Measurements from ENCODE around the gene BICC1. TPM values are rescaled to one million over a fixed set of nuclear protein-coding genes. Genes with fewer than 3 reads are reported as not detected.

Gene BICC1
- total and polyA plus RNA-seq, 2 donors (not counting 1 experiment from before 2014, with no cell fraction given) = 22.6 to 64.7 TPM

DNA sequence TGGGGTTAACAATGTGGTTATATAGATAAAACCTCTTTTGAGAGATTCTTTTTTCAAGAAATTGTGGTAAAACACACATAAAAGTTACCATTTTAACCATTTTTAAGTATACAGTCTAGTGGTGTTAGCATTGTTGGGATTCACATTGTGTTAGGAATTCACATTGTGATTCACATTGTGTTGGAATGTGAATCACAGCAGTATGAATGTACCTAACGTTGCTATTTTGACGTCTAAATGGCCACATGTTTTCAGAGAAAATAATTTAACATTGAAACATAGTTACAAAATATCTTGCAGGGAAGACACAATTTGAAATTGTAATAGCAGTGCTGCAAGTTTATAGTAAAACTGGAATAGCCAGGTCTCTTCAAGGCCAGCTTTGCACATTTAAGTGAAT is 129.0 kb downstream of the BICC1 start:
- Histone ChIP-seq H3K4me3 (replicated peaks in 1 of 4; ENCODE audit: control extremely low read depth in 1 of 4, insufficient read depth in 1 of 4, low read depth in 3 of 4, low read length in 4 of 4) (no peak overlapping the region), H3K27me3 (ENCODE audit: control insufficient read depth, insufficient read depth, low read length) (no peaks in the 10 kb centered on the region), H4K20me1 (ENCODE audit: control insufficient read depth, extremely low read depth, insufficient read depth, low read length) (no peaks in the 10 kb centered on the region), H3K79me2 (ENCODE audit: control insufficient read depth, insufficient read depth, low read length) (no peaks in the 10 kb centered on the region), H3K27ac (ENCODE audit: insufficient read depth, low read length) (peak overlapping the region; percentile 42), H3K36me3 (ENCODE audit: control insufficient read depth, insufficient read depth, low read length) (no peaks in the 10 kb centered on the region), H3K9me3 (ENCODE audit: control insufficient read depth, insufficient read depth, low read depth, low read length) (no peaks in the 10 kb centered on the region), H3K4me2 (ENCODE audit: extremely low read depth, insufficient read depth, low read length) (no peak overlapping the region), H3K9ac (ENCODE audit: insufficient read depth, low read length) (no peak overlapping the region), H3K4me1 (ENCODE audit: control insufficient read depth, extremely low read depth, insufficient read depth, low read length) (peaks cover 9% of the 10 kb centered on the region), H2AFZ (ENCODE audit: low read length) (no peak overlapping the region)
- DNase-seq (ENCODE audit: low read depth in 2 of 2) = peak in 1 of 2 donors; percentile 95
- TF ChIP-seq EZH2 (IDR thresholded peaks at IDR 0.05; ENCODE audit: low read length, missing control alignments) = no peak
- TF ChIP-seq, protein P1, sequence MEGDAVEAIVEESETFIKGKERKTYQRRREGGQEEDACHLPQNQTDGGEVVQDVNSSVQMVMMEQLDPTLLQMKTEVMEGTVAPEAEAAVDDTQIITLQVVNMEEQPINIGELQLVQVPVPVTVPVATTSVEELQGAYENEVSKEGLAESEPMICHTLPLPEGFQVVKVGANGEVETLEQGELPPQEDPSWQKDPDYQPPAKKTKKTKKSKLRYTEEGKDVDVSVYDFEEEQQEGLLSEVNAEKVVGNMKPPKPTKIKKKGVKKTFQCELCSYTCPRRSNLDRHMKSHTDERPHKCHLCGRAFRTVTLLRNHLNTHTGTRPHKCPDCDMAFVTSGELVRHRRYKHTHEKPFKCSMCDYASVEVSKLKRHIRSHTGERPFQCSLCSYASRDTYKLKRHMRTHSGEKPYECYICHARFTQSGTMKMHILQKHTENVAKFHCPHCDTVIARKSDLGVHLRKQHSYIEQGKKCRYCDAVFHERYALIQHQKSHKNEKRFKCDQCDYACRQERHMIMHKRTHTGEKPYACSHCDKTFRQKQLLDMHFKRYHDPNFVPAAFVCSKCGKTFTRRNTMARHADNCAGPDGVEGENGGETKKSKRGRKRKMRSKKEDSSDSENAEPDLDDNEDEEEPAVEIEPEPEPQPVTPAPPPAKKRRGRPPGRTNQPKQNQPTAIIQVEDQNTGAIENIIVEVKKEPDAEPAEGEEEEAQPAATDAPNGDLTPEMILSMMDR (conservative IDR thresholded peaks at IDR 0.05 in 1 of 2, IDR thresholded peaks at IDR 0.05 in 1 of 2; ENCODE audit: low read depth in 1 of 2, low read length in 2 of 2) = no peak

DNA sequence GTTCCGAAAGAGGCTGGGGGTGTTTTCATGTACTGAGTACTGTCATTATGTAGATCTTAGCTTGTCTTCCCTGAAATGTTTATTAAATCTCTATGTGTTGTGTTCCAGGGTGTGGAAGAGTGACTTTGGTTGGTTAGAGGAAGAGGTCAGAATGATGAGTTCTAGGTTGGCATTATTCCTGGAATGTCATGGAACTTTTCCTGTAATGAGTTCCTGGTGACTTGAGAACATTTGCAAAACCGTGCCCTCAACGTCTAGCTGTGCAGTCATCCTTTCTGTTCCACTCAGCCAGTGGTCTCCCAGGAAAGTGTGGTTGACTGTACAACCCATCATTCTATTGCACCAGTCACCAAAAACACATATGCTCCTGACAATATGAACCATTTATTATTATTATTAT is 129.6 kb downstream of the BICC1 start:
- no peak for TF ChIP-seq EZH2 (IDR thresholded peaks at IDR 0.05; ENCODE audit: low read length, missing control alignments)
- TF ChIP-seq, protein P1 (conservative IDR thresholded peaks at IDR 0.05 in 1 of 2, IDR thresholded peaks at IDR 0.05 in 1 of 2; ENCODE audit: low read depth in 1 of 2, low read length in 2 of 2) = no peak
- no peaks in the 10 kb centered on the region for H3K79me2 ChIP-seq (ENCODE audit: control insufficient read depth, insufficient read depth, low read length)
- no peak overlapping the region for H3K9ac ChIP-seq (ENCODE audit: insufficient read depth, low read length)
- H3K9me3 ChIP-seq (ENCODE audit: control insufficient read depth, insufficient read depth, low read depth, low read length) = no peaks in the 10 kb centered on the region
- no peak overlapping the region for H3K4me2 ChIP-seq (ENCODE audit: extremely low read depth, insufficient read depth, low read length)
- no peak overlapping the region for H2AFZ ChIP-seq (ENCODE audit: low read length)
- no peaks in the 10 kb centered on the region for H3K36me3 ChIP-seq (ENCODE audit: control insufficient read depth, insufficient read depth, low read length)
- peak overlapping the region; percentile 42 for H3K27ac ChIP-seq (ENCODE audit: insufficient read depth, low read length)
- peaks cover 9% of the 10 kb centered on the region for H3K4me1 ChIP-seq (ENCODE audit: control insufficient read depth, extremely low read depth, insufficient read depth, low read length)
- DNase-seq (ENCODE audit: low read depth in 2 of 2) = peak in 1 of 2 donors; percentile 74
- H3K27me3 ChIP-seq (ENCODE audit: control insufficient read depth, insufficient read depth, low read length) = no peaks in the 10 kb centered on the region
- no peaks in the 10 kb centered on the region for H4K20me1 ChIP-seq (ENCODE audit: control insufficient read depth, extremely low read depth, insufficient read depth, low read length)
- no peak overlapping the region for H3K4me3 ChIP-seq (replicated peaks in 1 of 4; ENCODE audit: control extremely low read depth in 1 of 4, insufficient read depth in 1 of 4, low read depth in 3 of 4, low read length in 4 of 4)

DNA sequence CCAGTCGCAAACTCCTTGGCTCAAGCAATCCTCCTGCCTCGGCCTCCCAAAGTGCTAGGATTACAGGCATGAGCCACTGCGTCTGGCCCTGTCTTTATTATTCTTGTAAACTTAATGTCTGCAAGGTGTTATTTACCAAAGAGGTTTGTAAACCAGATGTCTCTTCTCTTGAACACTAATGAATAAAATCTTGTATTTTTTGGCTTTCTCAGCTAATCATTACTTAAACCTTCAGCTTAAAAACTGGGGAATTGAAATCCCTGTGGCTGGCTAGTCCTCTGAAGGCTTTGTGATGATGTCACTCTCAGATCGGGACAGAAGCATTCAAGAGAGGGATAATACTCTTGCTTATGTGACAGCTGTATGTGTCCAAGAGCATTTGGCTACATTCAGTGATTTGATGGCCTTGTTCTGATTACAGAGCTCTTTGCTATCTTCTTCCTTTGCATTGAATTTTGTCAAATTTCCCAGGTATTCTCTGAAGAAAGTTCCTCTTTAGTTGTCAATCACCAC is 130.3 kb downstream of the BICC1 start:
- TF ChIP-seq, protein P1 (conservative IDR thresholded peaks at IDR 0.05 in 1 of 2, IDR thresholded peaks at IDR 0.05 in 1 of 2; ENCODE audit: low read depth in 1 of 2, low read length in 2 of 2) = no peak
- TF ChIP-seq EZH2 (IDR thresholded peaks at IDR 0.05; ENCODE audit: low read length, missing control alignments) = no peak
- peak overlapping the region; percentile 32 for H3K4me2 ChIP-seq (ENCODE audit: extremely low read depth, insufficient read depth, low read length)
- H3K4me1 ChIP-seq (ENCODE audit: control insufficient read depth, extremely low read depth, insufficient read depth, low read length) = peaks cover 11% of the 10 kb centered on the region
- H2AFZ ChIP-seq (ENCODE audit: low read length) = no peak overlapping the region
- H3K27me3 ChIP-seq (ENCODE audit: control insufficient read depth, insufficient read depth, low read length) = no peaks in the 10 kb centered on the region
- no peak overlapping the region for H3K27ac ChIP-seq (ENCODE audit: insufficient read depth, low read length)
- no peak overlapping the region for H3K9ac ChIP-seq (ENCODE audit: insufficient read depth, low read length)
- no peak overlapping the region for H3K4me3 ChIP-seq (replicated peaks in 1 of 4; ENCODE audit: control extremely low read depth in 1 of 4, insufficient read depth in 1 of 4, low read depth in 3 of 4, low read length in 4 of 4)
- no peaks in the 10 kb centered on the region for H3K79me2 ChIP-seq (ENCODE audit: control insufficient read depth, insufficient read depth, low read length)
- DNase-seq (ENCODE audit: low read depth in 2 of 2) = no peak
- H3K36me3 ChIP-seq (ENCODE audit: control insufficient read depth, insufficient read depth, low read length) = no peaks in the 10 kb centered on the region
- H3K9me3 ChIP-seq (ENCODE audit: control insufficient read depth, insufficient read depth, low read depth, low read length) = no peaks in the 10 kb centered on the region
- H4K20me1 ChIP-seq (ENCODE audit: control insufficient read depth, extremely low read depth, insufficient read depth, low read length) = no peaks in the 10 kb centered on the region
